HEK293 (cell line): ENCODE data around the gene DAAM2.

Source experiments
- CTCF ChIP-seq: fragments of 450-650 bp; formaldehyde crosslinking; IDR thresholded peaks from 2 replicates; pipeline ENCODE4 v1.5.1; 2016; ENCODE audit warnings: missing biosample characterization, missing genetic modification characterization
- KLF1 ChIP-seq: fragments of 450-650 bp; formaldehyde crosslinking; IDR thresholded peaks from 2 replicates; pipeline ENCODE4 v1.5.1; 2016; ENCODE audit warnings: missing biosample characterization, missing genetic modification characterization
- ZBTB21 ChIP-seq: fragments of 450-650 bp; formaldehyde crosslinking; IDR thresholded peaks from 2 replicates; pipeline ENCODE4 v1.5.1; 2017; ENCODE audit warnings: missing biosample characterization, missing genetic modification characterization
- ZBTB7A ChIP-seq: fragments of 450-650 bp; formaldehyde crosslinking; IDR thresholded peaks from 2 replicates; pipeline ENCODE4 v1.5.1; 2016; ENCODE audit warnings: low read depth, missing biosample characterization, missing genetic modification characterization
- ZBTB8A ChIP-seq: fragments of 450-650 bp; formaldehyde crosslinking; IDR thresholded peaks from 2 replicates; pipeline ENCODE4 v1.5.1; 2016; ENCODE audit warnings: missing biosample characterization, missing genetic modification characterization
- ZNF239 ChIP-seq: fragments of 450-650 bp; formaldehyde crosslinking; IDR thresholded peaks from 2 replicates; pipeline ENCODE4 v1.5.1; 2016; ENCODE audit warnings: missing biosample characterization, missing genetic modification characterization
- ZNF280D ChIP-seq: fragments of 450-650 bp; formaldehyde crosslinking; IDR thresholded peaks from 2 replicates; pipeline ENCODE4 v1.5.1; 2016; ENCODE audit warnings: missing biosample characterization, missing genetic modification characterization
- ZNF48 ChIP-seq: fragments of 450-650 bp; formaldehyde crosslinking; IDR thresholded peaks from 2 replicates; pipeline ENCODE4 v1.5.1; 2016; ENCODE audit warnings: missing biosample characterization, missing genetic modification characterization
- ZNF585B ChIP-seq: fragments of 450-650 bp; formaldehyde crosslinking; IDR thresholded peaks from 2 replicates; pipeline ENCODE4 v1.5.1; 2016; ENCODE audit warnings: missing biosample characterization, missing genetic modification characterization
- ZNF792 ChIP-seq: fragments of 450-650 bp; formaldehyde crosslinking; IDR thresholded peaks from 2 replicates; pipeline ENCODE4 v1.5.1; 2016; ENCODE audit warnings: missing biosample characterization, missing genetic modification characterization
- TF ChIP-seq, protein P1 (sequence below): fragments of 450-650 bp; formaldehyde crosslinking; IDR thresholded peaks from 2 replicates; pipeline ENCODE4 v1.5.1; 2016; ENCODE audit warnings: missing biosample characterization, missing genetic modification characterization

DNA sequence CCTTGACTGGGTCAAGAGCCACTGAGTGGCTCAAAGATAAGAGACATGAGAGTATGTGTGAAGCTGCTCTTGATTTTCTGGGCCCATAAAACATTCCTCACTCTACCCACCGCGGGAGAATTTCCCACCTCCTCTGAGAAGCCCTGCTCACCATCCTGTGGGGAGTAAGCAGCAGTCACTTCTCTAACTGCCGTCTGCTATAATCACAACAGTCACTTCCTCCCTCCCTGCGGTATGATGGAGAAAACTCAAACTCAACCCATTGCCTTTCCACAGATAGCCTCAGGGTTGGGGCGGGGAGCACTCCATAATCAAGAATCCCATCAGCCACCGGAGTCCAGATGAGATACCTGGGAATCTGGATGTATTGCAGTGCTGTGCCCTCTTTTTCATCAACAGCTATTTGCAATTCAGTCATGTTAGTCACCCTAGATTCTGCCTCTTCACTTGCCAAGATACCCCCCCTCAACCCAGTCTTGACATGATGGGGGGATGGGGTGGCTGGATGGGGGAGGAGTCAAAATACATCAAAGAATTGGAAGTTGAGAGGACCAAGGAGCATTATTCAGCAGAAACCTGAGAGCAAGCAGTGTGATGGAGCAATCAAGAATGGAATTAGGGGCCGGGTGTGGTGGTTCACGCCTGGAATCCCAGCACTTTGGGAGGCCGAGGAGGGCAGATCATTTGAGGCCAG lies 137.0 kb downstream of the DAAM2 start:
- no peak for TF ChIP-seq CTCF
- TF ChIP-seq ZNF792 = no peak
- TF ChIP-seq ZNF239 (tag by site-specific recombination) = no peak
- no peak for TF ChIP-seq KLF1 (tag by site-specific recombination)
- TF ChIP-seq ZNF48 (tag by site-specific recombination) = no peak
- no peak for TF ChIP-seq ZNF585B (tag by site-specific recombination)
- TF ChIP-seq, protein P1, sequence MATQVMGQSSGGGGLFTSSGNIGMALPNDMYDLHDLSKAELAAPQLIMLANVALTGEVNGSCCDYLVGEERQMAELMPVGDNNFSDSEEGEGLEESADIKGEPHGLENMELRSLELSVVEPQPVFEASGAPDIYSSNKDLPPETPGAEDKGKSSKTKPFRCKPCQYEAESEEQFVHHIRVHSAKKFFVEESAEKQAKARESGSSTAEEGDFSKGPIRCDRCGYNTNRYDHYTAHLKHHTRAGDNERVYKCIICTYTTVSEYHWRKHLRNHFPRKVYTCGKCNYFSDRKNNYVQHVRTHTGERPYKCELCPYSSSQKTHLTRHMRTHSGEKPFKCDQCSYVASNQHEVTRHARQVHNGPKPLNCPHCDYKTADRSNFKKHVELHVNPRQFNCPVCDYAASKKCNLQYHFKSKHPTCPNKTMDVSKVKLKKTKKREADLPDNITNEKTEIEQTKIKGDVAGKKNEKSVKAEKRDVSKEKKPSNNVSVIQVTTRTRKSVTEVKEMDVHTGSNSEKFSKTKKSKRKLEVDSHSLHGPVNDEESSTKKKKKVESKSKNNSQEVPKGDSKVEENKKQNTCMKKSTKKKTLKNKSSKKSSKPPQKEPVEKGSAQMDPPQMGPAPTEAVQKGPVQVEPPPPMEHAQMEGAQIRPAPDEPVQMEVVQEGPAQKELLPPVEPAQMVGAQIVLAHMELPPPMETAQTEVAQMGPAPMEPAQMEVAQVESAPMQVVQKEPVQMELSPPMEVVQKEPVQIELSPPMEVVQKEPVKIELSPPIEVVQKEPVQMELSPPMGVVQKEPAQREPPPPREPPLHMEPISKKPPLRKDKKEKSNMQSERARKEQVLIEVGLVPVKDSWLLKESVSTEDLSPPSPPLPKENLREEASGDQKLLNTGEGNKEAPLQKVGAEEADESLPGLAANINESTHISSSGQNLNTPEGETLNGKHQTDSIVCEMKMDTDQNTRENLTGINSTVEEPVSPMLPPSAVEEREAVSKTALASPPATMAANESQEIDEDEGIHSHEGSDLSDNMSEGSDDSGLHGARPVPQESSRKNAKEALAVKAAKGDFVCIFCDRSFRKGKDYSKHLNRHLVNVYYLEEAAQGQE (tag by site-specific recombination) = no peak
- no peak for TF ChIP-seq ZNF280D (tag by site-specific recombination)
- no peak for TF ChIP-seq ZBTB8A (tag by site-specific recombination)
- no peak for TF ChIP-seq ZBTB7A (tag by site-specific recombination)
- no peak for TF ChIP-seq ZBTB21 (tag by site-specific recombination)
